Subcutaneous abdominal adipose tissue (tissue), 5 donors: ENCODE results near the gene TK2.

Source experiments
- H3K27ac ChIP-seq: one replicate; pipeline ENCODE4 v1.7.0; 2013; ENCODE audit warnings: low read depth, mild to moderate bottlenecking, inconsistent platforms, low read length, moderate library complexity
- H3K27me3 ChIP-seq, 5 donors: one replicate each; pipeline ENCODE4 v1.7.0; 2013; ENCODE audit warnings: low read length in 5 of 5, inconsistent platforms in 1 of 5; ENCODE audit not compliant: control insufficient read depth in 5 of 5, insufficient read depth in 4 of 5
- H3K36me3 ChIP-seq, 5 donors: one replicate each; pipeline ENCODE4 v1.7.0; 2013; ENCODE audit warnings: low read length in 5 of 5; ENCODE audit not compliant: control insufficient read depth in 5 of 5, insufficient read depth in 5 of 5
- H3K4me1 ChIP-seq, 5 donors: one replicate each; pipeline ENCODE4 v1.7.0; 2013; ENCODE audit warnings: low read length in 5 of 5, mild to moderate bottlenecking in 3 of 5, moderate library complexity in 1 of 5; ENCODE audit not compliant: control insufficient read depth in 5 of 5, insufficient read depth in 5 of 5
- H3K4me3 ChIP-seq, 5 donors: one replicate each; pipeline ENCODE4 v1.7.0; 2013; ENCODE audit warnings: low read length in 5 of 5, low read depth in 1 of 5
- H3K9ac ChIP-seq, 5 donors: one replicate each; pipeline ENCODE4 v1.7.0; 2013; ENCODE audit warnings: low read length in 5 of 5, mild to moderate bottlenecking in 4 of 5, moderate library complexity in 3 of 5
- H3K9me3 ChIP-seq, 5 donors: one replicate each; pipeline ENCODE4 v1.7.0; 2013; ENCODE audit warnings: low read length in 5 of 5; ENCODE audit not compliant: control insufficient read depth in 5 of 5
- donor health status: healthy.
- donor health status: healthy.
- donor health status: healthy.
- donor health status: healthy.
- donor health status: healthy.

The TK2 gene

DNA sequence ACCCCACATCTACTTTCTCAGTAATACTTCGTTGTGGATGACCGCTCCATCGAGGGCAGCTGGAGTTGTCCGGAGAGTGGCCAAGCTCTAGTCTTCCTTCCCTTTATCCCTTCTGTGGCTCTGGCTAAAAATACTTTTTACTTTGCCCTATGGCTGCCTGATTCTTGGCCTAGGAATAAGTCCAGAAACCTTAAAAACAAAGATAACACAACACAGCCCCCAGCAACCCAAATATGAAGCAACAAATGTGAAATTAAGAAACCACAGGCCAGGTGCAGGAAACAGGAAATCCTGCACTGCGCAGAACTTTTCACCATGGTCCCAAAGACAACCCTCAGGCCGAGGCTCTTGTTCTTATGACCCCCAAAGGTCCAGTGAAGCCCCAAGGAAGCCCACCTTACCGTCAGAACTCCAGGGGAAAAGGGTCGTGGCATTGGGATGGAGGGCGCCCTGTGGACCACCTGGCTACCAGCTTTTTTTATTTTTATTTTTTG, 26.0 kb downstream of the TK2 start:
- no peak overlapping the region for H3K4me3 ChIP-seq
- H3K9ac ChIP-seq: peak overlapping the region in 1 of 5 donors; percentile 35
- H3K27me3 ChIP-seq: no peaks in the 10 kb centered on the region
- peaks cover 14 to 67% (median 61%) of the 10 kb centered on the region in 5 donors for H3K4me1 ChIP-seq
- peaks cover 0 to 62% (median 43%) of the 10 kb centered on the region in 5 donors for H3K36me3 ChIP-seq
- H3K27ac ChIP-seq: peak overlapping the region; percentile 84
- no peaks in the 10 kb centered on the region for H3K9me3 ChIP-seq

DNA sequence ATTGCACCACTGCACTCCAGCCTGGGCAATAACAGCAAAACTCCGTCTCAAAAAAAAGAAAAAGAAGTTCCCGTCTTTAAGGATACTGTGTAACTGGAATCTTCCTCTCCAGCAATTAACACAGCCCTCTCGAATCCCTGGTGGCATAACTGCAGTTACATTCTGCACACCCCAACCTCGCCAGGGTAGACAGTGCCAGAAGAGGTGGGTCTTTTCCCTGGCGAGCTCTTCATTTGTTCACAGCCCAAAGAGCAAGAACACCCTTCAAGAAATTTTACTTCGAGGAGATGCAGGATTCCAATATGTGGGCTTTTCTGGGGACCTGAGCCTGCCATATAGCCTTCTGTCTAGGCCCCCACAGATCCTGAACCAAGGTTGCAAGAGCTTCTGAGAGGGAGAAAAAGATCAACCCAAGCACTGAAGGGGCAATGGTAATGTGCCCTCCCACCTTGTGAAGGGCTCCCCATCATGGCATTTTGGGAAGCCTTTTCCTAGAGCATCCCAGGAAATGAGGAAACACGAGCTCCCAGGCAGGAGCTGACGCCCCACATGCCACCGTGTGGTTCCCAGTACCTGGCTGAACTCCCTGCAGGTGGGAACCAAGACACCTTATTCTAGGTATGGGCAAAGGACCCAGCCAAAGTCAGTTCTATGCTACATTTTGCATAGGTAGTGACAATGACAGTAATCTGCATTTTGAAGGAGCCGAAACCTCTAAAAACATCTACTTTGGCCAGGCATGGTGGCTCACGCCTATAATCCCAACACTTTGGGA, 26.9 kb downstream of the TK2 start:
- Histone ChIP-seq H3K27me3 (no peaks in the 10 kb centered on the region), H3K4me3 (no peak overlapping the region), H3K9ac (no peak overlapping the region), H3K36me3 (peaks cover 0 to 53% (median 34%) of the 10 kb centered on the region in 5 donors), H3K27ac (peak overlapping the region; percentile 84), H3K4me1 (peaks cover 15 to 74% (median 66%) of the 10 kb centered on the region in 5 donors), H3K9me3 (no peaks in the 10 kb centered on the region)

DNA sequence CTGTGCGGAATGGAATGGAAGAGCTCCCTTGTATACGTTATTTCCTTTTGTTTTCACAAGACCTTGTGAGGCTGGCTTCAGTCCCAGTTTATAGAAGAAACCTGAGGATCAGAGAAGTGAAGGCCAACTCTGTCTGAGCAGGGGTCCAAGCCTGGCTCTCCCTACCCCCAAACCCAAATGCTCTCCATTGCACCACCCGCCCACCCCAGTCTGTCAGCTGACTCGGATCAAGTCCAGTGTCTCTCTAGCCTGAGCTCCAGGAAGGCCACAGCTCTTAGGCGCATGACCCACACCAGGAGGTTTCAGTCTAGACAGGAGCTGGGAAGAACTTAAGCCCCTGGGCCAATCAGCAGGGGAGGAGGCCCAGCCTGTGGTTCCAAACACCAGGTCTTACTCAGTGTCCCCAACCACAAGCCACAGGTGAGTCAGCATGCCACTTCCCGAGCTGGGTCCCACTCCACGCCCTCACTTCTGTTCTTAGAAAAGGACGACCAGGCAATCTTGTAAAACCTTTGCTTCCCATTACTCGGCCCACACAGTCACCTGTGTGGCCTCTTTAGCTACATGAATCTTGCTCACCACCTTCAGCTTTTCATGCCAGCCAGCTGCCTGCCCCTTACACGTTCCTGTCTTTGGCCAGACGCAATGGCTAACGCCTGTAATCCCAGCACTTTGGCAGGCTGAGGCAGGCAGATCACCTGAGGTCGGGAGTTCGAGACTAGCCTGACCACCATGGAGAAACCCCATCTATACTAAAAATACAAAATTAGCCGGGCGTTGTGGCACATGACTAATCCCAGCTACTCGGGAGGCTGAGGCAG, 27.8 kb downstream of the TK2 start:
- peaks cover 0 to 44% (median 25%) of the 10 kb centered on the region in 5 donors for H3K36me3 ChIP-seq
- H3K4me1 ChIP-seq: peaks cover 23 to 82% (median 73%) of the 10 kb centered on the region in 5 donors
- peak overlapping the region in 2 of 5 donors; percentile 25 to 37 for H3K9ac ChIP-seq
- no peaks in the 10 kb centered on the region for H3K27me3 ChIP-seq
- peak overlapping the region in 2 of 5 donors; percentile 12 to 17 for H3K4me3 ChIP-seq
- peak overlapping the region; percentile 84 for H3K27ac ChIP-seq
- H3K9me3 ChIP-seq: no peaks in the 10 kb centered on the region

DNA sequence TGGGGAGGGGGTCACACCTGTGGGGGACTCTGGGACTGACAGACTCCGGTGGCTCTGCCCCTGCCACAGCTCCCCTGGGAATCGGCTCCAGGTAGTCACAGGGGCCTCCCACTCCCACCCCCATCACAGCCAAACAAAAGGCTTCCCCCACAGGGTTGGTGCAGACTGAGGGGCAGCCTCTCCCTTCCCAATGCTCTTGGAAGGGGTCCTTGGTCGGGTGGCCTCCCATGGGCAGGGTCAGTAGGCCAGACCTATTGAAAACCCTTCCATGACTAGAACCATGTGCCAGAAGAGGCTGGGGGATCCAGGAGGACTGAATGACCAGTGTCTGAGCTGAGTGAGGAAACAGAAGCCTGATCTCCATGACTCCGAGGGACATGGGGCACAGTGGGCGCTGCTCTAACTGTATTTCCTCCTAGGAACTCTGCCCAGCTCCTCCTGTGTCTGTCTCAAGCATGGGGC, 28.6 kb downstream of the TK2 start:
- peak overlapping the region; percentile 84 for H3K27ac ChIP-seq
- H3K4me1 ChIP-seq: peaks cover 28 to 85% (median 74%) of the 10 kb centered on the region in 5 donors

DNA sequence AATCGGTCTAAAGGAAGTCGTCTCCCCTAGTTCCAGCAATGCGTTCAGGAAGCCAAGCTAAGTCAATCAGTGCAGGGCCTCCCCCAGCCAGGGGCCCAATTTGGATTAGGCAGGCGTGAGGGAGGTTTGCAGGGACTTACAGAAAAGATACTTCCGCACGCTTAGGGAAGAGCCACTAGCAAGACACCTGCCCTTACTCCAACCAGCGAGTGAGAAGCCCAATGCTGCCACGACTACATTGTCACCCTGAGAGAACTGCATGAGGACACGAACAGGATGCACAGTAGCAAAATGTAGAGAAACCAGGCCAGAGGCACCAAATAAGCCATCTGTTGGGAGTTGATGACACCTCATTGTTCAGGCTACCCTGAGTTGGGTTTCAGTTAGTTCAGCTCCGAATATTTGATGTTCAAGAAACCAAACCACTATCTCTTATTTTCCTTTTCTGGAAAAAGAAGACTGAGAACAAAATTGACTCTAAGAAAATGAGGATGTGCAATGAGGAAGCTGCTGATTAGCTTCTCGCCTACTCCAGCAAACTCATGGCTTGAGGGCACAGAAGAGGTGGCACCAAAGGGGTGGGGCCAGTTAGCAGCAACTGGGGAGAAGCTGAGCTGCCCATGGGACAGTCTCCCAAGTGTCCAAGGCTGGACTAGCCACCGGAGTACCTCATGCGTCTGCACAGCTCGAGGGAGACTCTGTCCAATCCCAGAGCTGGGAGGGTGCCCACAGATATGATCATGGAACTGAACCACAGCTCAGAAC, 29.3 kb downstream of the TK2 start:
- H3K4me3 ChIP-seq: peak overlapping the region in 1 of 5 donors; percentile 27
- H3K9me3 ChIP-seq: no peaks in the 10 kb centered on the region
- H3K27ac ChIP-seq: peak overlapping the region; percentile 84
- no peaks in the 10 kb centered on the region for H3K27me3 ChIP-seq
- H3K4me1 ChIP-seq: peaks cover 31 to 92% (median 81%) of the 10 kb centered on the region in 5 donors
- H3K36me3 ChIP-seq: peaks cover 0 to 32% (median 11%) of the 10 kb centered on the region in 5 donors
- H3K9ac ChIP-seq: peak overlapping the region in 3 of 5 donors; percentile 16 to 39 (median 27)

More for the DNA sequence above, 28.6 kb downstream of the TK2 start:
- Histone ChIP-seq H3K27me3 (no peaks in the 10 kb centered on the region), H3K9me3 (no peaks in the 10 kb centered on the region), H3K4me3 (no peak overlapping the region), H3K36me3 (peaks cover 0 to 35% (median 18%) of the 10 kb centered on the region in 5 donors), H3K9ac (peak overlapping the region in 1 of 5 donors; percentile 37)

DNA sequence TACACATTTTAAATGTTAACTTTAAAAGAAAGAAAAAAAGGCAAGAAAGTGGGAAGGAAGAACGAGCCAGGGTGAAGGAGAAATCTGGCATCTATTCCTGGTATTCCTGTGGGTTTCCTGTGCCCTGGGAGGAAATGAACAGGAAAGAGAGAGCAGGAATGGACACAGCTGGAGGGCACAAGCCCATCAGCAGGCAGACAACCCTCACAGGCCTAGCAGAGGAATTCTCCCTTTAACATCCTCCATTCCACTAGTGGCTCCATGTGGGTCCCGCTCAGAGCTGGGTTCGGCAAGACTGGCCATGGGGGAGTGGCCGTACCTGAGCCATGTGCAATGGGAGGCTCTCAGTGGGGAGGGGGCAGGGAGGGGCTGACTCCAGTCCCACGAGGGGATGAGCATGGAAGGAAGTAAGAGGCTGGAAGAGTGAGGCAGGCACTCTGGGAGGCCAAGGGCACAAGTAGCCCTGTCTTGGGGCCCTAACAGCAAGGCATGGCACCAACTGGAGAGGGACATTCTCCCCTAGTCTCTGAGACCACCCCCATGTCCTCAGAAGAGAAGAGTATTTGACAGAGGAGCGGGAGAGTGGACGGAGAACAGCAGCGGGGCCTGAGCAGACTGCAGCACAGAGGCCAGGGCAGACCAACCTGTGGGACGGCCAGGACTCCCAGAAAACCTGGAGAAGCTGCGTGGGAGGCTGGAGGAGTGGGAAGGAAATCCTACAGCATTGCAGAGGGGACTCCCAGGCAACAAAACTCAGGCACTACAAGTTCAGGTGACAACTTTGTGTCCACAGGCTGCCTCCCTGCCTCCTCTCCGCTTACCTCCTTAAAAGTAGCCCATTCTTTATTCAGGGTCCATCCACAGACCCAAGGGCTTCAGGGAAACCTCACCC, 30.2 kb downstream of the TK2 start:
- H3K4me1 ChIP-seq: peaks cover 31 to 89% (median 86%) of the 10 kb centered on the region in 5 donors
- H3K36me3 ChIP-seq: peaks cover 0 to 27% (median 6%) of the 10 kb centered on the region in 5 donors
- H3K27ac ChIP-seq: peak overlapping the region; percentile 84
- no peaks in the 10 kb centered on the region for H3K9me3 ChIP-seq
- H3K9ac ChIP-seq: peak overlapping the region in 4 of 5 donors; percentile 14 to 47 (median 33)
- H3K27me3 ChIP-seq: no peaks in the 10 kb centered on the region
- H3K4me3 ChIP-seq: peak overlapping the region in 1 of 5 donors; percentile 27

DNA sequence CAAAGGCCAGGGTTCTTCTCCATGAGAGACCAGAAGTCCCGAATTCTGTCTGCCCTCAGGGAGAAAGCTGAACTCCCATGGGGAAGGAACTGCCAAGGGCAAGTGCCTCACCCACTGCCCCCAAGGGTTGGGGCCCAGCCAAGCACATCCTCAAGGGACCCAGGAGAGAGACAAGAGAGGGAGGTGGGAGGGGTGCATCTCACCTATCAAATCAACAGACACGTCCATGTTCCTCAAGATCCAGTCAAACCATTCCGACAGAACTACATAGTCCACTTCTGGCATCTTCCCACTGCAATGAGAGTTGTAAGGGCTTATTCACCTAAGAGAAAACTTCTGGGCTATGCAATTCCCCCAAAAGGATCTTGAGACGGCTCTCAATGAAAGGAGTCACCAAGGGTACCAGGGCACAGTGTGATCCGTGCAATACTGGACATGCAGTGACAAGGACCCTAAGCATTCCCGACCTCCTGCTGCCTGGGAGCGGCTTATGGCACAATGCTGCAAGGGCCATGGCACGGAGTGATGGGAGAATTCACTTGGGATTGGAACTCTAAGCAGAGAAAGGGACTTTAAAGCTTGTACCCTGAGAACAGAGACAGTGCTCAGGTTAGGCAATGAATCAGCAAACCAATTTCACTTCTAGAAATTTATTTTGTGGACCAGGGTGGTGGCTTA, 32.2 kb downstream of the TK2 start:
- Histone ChIP-seq H3K9me3 (no peaks in the 10 kb centered on the region), H3K36me3 (peaks cover 0 to 29% (median 12%) of the 10 kb centered on the region in 5 donors), H3K4me3 (peak overlapping the region in 4 of 5 donors; percentile 34 to 63 (median 58)), H3K4me1 (peaks cover 30 to 83% (median 81%) of the 10 kb centered on the region in 5 donors), H3K27me3 (no peaks in the 10 kb centered on the region), H3K9ac (peak overlapping the region; percentile 69 to 97 (median 83)), H3K27ac (peak overlapping the region; percentile 100)

DNA sequence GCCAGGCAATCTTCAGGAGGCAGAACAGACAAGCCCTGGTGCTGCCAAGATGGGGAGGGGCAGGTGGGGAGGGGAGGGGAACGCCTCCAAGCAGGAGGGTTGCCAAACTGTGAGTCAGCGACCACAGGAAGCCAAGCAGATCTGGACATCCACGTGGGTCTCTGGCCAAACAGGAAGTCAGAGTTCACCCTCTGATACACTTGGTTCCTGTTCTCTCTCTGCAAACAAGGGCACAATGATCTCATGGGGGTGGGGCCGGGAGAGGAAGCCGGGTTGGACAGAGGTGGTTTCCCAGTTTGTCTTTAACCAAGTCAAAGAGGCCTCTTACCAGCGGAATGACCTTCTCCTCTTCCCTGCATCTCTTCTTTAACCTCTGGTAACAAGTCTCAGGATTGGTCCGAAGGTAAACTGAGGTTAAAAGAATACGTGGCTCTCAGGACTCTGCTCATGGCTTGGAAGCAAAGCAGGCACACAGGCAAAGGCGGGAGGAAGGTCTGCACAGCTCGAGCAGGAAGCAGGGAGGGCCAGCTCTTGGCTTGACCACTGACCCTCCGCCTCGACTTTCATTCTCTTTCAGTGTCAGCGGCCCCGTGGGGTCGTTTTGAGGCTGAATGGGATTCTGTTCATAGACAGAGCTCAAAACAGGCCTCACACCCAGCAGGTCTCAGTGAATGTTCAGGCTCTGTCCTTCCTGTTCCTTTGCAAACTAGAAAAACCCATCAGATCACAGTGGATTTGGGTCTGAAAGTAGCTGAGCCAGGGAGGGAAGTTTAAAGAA, 32.9 kb downstream of the TK2 start:
- Histone ChIP-seq H3K9me3 (no peaks in the 10 kb centered on the region), H3K4me1 (peaks cover 28 to 82% (median 81%) of the 10 kb centered on the region in 5 donors), H3K27me3 (no peaks in the 10 kb centered on the region), H3K9ac (peak overlapping the region; percentile 69 to 97 (median 83)), H3K27ac (peak overlapping the region; percentile 100), H3K36me3 (peaks cover 0 to 29% (median 12%) of the 10 kb centered on the region in 5 donors), H3K4me3 (peak overlapping the region; percentile 34 to 63 (median 57))
